Esophagus muscularis mucosa (tissue), 3 donors: ENCODE results near the gene NLK.

Experiments used
- POLR2A ChIP-seq: fragments of 450-650 bp; IDR thresholded peaks from one replicate; pipeline ENCODE4 v1.6.1; 2017; ENCODE audit warnings: antibody characterized with exemption, moderate library complexity, mild to moderate bottlenecking, low read depth
- POLR2AphosphoS5 ChIP-seq, 2 donors: sonication (generic); formaldehyde crosslinking; IDR thresholded peaks; one replicate each; pipeline ENCODE4 v1.6.1; 2017; ENCODE audit warnings: antibody characterized with exemption in 2 of 2
- TF ChIP-seq, protein P1 (sequence below), 3 experiments: fragments of 200-600 bp in 2 of 3; fragments of 450-650 bp in 1 of 3; sonication (generic) in 2 of 3; IDR thresholded peaks; one replicate each; pipeline ENCODE4 v1.5.1; 2017 to 2019; ENCODE audit warnings: antibody characterized with exemption in 3 of 3, mild to moderate bottlenecking in 2 of 3, moderate library complexity in 1 of 3

DNA sequence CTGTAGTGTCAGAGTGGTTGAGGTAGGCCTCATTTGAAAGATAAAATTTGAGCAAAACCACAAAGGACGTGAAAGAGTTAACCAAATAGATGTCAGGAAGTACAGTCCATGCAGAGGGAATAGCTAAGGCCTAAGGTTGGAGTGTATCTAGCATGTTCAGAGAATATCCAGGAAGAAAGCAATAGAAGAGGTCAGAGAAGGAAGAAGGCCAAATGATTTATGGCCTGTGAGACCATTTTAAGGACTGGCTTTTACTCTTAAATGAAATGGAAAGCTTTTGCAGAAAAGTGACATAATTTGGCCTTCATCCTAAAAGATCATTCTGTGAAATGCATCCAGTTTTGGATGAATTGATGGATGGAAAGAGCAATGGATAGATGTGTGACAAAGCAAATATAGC, 116.5 kb downstream of the NLK start:
- TF ChIP-seq POLR2A (no peak), POLR2AphosphoS5 (IDR thresholded peaks at IDR 0.05) (no peak)
- TF ChIP-seq, protein P1, sequence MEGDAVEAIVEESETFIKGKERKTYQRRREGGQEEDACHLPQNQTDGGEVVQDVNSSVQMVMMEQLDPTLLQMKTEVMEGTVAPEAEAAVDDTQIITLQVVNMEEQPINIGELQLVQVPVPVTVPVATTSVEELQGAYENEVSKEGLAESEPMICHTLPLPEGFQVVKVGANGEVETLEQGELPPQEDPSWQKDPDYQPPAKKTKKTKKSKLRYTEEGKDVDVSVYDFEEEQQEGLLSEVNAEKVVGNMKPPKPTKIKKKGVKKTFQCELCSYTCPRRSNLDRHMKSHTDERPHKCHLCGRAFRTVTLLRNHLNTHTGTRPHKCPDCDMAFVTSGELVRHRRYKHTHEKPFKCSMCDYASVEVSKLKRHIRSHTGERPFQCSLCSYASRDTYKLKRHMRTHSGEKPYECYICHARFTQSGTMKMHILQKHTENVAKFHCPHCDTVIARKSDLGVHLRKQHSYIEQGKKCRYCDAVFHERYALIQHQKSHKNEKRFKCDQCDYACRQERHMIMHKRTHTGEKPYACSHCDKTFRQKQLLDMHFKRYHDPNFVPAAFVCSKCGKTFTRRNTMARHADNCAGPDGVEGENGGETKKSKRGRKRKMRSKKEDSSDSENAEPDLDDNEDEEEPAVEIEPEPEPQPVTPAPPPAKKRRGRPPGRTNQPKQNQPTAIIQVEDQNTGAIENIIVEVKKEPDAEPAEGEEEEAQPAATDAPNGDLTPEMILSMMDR (IDR thresholded peaks at IDR 0.05) = no peak
